ENCODE data around the gene S100A7A.

The S100A7A gene

GRCh38 chr1:153397051-153397923 lies 19.0 kb upstream of the S100A7A start:
- ChIA-PET CTCF (interaction anchor here (1.3 to 3.1 kb wide), 3 partner anchors 10 to 41 kb away, joined by 3 to 13 read pairs (median 5); no protein-coding TSS in a partner anchor), POLR2A (no interaction called here)
- no peak for DNase-seq (ENCODE audit: extremely low spot score)
- TF ChIP-seq CTCF (IDR thresholded peaks at IDR 0.05; ENCODE audit: control extremely low read depth, extremely low read depth, low read depth, missing control alignments): no peak

DNA sequence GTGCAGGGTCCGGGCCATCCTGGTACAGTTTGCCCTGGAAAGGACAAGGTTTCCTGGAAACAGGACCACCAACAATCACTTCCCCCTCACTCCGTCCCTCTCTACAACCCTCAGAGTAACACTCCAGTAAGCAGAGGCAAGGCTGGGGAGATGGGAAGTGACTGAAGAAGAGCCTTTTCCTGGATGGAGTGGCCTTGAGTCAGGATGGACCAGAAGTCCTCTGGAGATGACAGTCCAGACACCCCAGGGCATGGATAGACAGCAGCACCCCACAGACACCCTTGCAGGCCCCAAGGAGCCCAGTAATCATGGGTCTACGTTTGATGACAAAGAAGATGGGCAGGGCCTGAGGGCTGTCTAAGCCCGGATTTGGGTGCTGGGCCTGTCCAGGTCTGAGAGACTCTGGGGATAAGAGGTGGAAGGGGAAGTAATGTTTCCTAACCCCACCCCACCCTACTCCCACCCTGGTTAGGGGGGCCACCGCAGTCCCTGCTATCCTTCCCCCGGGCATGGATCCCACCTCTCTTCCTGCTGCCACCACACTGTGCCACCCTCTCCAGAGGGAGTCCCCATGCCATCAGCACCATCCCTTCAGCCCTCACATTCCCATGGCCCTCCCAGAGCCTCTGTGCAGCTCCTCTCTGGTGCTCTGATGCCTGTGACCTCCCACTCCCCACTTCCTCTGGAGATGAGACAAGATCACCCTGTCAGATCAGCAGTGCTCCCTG lies 18.2 kb upstream of the S100A7A start:
- no peak for TF ChIP-seq CTCF (IDR thresholded peaks at IDR 0.05; ENCODE audit: control extremely low read depth, extremely low read depth, low read depth, missing control alignments)
- ChIA-PET POLR2A (no interaction called here), CTCF (interaction anchor here (3.1 kb wide), 1 partner anchor 42 kb away, joined by 13 read pairs; no protein-coding TSS in a partner anchor)

DNA sequence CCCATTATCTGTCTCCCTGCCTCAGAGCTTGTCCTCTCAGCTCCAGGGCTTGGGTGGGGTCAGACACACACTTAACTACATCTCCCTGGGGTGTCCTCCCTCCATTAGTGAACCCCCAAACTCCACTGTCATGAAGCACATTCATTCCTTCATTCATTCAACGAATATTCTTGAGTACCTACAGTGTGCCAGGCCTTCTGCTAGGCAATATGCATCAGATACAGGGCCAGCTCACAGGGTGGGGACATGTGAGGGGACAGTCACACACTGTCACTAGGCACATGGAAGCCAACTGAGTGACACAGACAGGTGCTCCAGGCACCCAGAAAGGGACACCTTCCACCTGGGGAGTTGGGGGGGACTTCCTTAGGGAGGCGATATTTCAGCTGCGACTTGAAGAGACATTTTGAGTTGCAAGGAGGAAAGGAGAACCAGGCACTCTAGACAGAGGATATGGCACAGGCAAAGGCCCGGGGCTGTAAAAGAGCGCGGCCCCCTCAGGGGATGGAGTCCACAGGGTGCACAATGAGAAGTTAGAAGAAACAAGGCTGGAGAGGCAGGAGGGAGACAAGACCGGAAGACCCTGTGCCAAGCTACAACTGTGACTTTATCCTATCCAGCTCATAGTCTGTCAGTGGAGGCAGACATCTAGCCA lies 16.8 kb upstream of the S100A7A start:
- ChIA-PET CTCF (interaction anchor here (1.2 to 3.1 kb wide), 3 partner anchors 44 to 47 kb away, joined by 3 to 13 read pairs (median 10); no protein-coding TSS in a partner anchor), POLR2A (no interaction called here)
- DNase-seq (ENCODE audit: extremely low spot score): no peak
- TF ChIP-seq CTCF (IDR thresholded peaks at IDR 0.05; ENCODE audit: control extremely low read depth, extremely low read depth, low read depth, missing control alignments): no peak

More for the DNA sequence above, 18.2 kb upstream of the S100A7A start:
- no peak for DNase-seq (ENCODE audit: extremely low spot score)

- ChIA-PET CTCF (interaction anchor here (1.2 to 2.0 kb wide), 2 partner anchors 45 to 48 kb away, joined by 3 to 10 read pairs; no protein-coding TSS in a partner anchor), POLR2A (no interaction called here)
- DNase-seq (ENCODE audit: extremely low spot score): no peak
- no peak for TF ChIP-seq CTCF (IDR thresholded peaks at IDR 0.05; ENCODE audit: control extremely low read depth, extremely low read depth, low read depth, missing control alignments)
These were observed 16.1 kb upstream of the S100A7A start for GRCh38 chr1:153400244-153400643.

- POLR2A ChIA-PET: no interaction called here
- TF ChIP-seq CTCF (IDR thresholded peaks at IDR 0.05; ENCODE audit: control extremely low read depth, extremely low read depth, low read depth, missing control alignments): no peak
- no peak for DNase-seq (ENCODE audit: extremely low spot score)
- CTCF ChIA-PET: interaction anchor here (2.0 to 3.2 kb wide), 2 partner anchors 48 to 49 kb away, joined by 10 to 14 read pairs; no protein-coding TSS in a partner anchor
These were observed 14.9 kb upstream of the S100A7A start for GRCh38 chr1:153401461-153401860.

DNA sequence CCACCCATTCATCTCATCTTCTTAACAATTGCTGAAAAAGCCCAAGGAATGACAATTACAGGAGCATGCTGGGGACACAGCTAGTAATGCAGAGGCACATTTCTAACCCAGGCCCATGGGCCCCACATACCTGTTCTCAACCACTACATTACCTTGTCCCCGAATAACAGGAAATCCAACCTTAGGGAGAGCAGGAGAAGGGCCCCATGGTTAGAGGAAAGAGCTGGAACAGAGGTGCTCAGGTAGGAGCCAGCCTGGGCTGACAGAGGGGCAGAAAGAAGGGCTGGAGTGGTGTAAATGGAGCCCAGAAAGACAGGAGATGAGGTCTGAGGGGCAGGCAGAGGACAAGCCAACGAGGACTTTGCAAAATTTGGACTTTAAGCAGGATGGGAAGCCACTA lies 14.1 kb upstream of the S100A7A start:
- ChIA-PET CTCF (interaction anchor here (1.6 to 3.2 kb wide), 3 partner anchors 11 to 49 kb away, joined by 3 to 14 read pairs (median 8); partner anchors contain the start of gene S100A8), POLR2A (no interaction called here)
- no peak for TF ChIP-seq CTCF (IDR thresholded peaks at IDR 0.05; ENCODE audit: control extremely low read depth, extremely low read depth, low read depth, missing control alignments)
- DNase-seq (ENCODE audit: extremely low spot score): no peak

Data from GM10248 (cell line).